Sciatic nerve (tissue), 2 donors: ENCODE results near the gene ATP8A2. TPM values are rescaled to one million over a fixed set of nuclear protein-coding genes. Genes with fewer than 3 reads are reported as not detected.
"Not testable (repeated sequence)": the region's sequence is repeated elsewhere in the genome, so short reads cannot be mapped to it uniquely, and the experiment has no call there.

Experiments
- ATAC-seq: fragments of 200-7000 bp; cut with Tn5 transposase; one replicate; pipeline ENCODE4 v1.9.1; 2020; ENCODE audit warnings: mild to moderate bottlenecking, moderate library complexity
- DNase-seq: peaks from one replicate; pipeline ENCODE4 v3.0.0-alpha.2; 2020; ENCODE audit warnings: low spot score
- intact Hi-C: fragments of 100-400 bp; cut with DNase I; formaldehyde crosslinking; loops from one replicate; pipeline ENCODE4 v1.14.2; 2022
- total RNA-seq: library from RNA; stranded (reverse); fragmentation: NEBNext Ultra II Directional; extraction: Animal tissue kit (Norgen Biotek cat#: 25700); gene quantifications from one replicate; pipeline ENCODE4 v1.2.1, GENCODE V29; 2021
- donor health status: DM: no; HTN: no; CAD: no.
- donor health status: DM: no; HTN: no; CAD: no.

The ATP8A2 gene
- 1.2 TPM for total RNA-seq

DNA sequence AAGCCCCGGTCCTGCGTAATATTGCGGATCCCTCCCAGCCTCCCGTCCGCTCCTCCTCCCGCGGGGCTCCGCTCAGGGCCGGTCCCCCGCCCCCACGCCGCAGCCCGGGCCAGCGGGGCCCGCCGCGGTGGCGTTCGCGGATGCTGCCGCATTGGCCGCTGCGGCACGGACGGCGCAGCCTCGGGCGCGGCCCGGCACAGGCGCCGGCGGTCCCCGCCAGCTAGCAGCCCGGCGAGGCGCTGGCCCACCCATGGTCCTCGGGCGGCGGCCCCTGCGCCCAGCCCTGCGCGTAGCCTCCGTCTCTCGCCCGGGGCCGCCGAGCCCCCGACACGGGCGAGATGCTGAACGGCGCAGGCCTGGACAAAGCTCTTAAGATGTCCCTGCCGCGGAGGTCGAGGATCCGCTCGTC, at the start of gene ATP8A2:
Gene ATP8A2 (plus strand): TSS at position 100 of the 409 bp plus-strand sequence. CDS start 239 bp downstream, at position 339.
- intact Hi-C loops, result no loop called here
- no peak for ATAC-seq
- DNase-seq, result no peak

DNA sequence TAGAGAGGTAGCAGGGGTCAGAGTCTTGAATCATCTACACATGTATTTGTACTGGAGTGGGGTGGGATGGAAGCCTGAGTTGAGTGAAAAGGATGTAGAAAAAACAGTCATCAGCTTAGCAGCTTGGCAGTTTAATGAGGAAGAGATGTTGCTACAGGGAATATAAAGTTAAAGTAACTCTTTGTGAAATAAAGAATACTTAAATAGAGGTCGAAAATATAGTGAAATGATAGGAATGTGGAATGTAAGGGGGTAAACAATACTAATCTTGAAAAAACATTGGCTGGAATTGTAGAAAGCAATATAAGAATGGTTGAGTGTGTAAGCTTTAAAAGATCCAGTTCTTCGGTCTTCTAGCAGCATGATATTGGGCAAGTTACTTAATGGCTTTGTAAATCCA, 47.7 kb upstream of the ATP8A2 start:
- ATAC-seq, result no peak
- intact Hi-C loops, result no loop called here
- no peak for DNase-seq

DNA sequence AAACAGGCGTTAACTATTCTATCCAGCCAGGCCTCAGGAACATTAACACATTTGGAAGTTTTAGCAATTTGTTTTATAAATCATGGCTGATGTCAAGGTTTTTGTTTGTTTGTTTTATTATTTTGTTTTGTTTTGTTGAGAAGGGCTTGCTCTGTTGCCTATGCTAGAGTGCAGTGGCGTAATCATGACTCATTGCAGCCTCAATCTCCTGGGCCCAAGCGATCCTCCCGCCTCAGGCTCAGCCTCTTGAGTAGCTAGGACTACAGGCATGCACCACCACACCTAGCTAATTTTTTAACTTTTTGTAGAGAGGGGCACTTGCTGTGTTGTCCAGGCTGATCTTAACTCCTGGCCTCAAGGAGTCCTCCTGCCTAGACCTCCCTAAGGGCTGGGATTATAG, 42.1 kb upstream of the ATP8A2 start:
- intact Hi-C loops, result no loop called here
- DNase-seq (no peak), ATAC-seq (no peak)

DNA sequence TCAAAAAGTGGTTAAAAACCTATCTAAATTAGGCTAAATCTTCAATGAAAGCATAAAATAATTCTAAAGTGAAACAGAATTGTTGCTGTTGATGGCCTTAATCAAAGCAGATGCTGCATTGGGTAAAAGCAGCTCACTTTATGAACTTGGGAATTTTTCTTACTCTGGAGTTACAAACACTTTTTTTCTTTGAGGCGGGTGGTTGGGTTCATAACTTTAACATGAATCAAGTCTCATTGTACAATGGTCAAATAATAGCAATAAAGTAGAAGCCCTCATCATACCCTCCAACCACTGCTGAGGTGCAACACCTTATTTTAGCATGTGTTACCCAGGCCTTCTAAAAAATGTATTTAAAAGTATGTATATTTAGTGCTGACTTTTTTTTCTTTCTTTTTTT, 41.2 kb upstream of the ATP8A2 start:
- no peak for DNase-seq
- no peak for ATAC-seq
- intact Hi-C loops, result no loop called here

DNA sequence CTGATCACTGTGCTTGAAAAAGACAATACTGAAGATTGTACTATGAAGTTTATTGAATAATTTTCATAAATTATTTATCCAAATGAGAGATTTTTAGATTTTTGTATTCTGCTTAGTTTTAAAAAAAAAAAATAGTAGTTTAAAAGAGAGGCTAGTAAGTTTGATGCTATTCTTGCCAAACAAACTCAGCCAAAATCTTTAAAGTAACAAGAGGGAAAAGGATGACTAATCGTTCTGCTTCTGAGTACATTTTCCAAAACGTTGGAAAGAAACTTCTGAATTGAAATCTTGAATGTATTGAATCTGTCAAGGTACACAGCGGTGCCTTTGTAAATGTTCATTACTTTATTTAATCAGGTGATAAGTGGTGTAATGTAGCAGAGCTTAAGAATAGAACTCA, 35.9 kb upstream of the ATP8A2 start:
- no peak for ATAC-seq
- intact Hi-C loops, result no loop called here
- no peak for DNase-seq

DNA sequence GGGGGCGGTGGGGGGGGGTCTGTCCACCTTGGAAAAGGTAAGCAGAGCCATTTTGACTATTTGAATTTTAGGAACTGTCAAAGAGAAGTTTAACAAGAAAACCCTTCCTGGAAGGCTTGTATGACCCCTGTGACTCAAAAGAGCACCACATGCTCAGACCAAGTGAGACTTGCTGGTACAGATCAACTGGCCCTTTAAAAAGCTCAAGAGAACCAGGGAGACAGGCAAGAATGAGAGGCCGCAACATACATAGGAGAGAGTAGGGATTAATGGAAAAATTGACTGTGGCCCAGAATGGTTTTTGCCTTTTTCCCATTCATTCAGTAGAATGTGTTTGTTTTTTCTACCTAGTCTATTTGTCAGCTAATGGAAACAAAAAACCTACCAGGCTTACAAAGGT, 26.2 kb upstream of the ATP8A2 start:
- ATAC-seq, result no peak
- DNase-seq, result no peak
- intact Hi-C loops, result no loop called here

DNA sequence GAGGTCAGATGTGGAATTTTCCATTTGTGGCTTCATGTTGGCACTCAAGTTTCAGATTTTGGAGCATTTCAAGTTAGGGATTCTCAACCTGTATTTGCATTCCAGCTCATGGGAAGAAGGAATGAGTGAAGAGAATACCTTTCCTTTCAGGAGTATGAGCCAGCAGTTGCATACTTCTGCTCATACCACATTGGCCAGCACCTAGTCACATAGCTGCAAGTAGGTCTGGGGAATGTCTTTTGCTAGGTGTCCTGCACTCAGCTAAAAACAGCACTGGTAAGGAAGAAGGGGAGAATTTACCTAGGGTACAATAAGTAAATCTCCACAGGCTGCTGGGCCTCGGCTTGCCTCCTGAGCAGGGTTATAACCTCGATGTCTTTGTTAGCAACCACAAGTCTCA, 24.6 kb upstream of the ATP8A2 start:
- no peak for DNase-seq
- intact Hi-C loops, result no loop called here
- ATAC-seq, result no peak

DNA sequence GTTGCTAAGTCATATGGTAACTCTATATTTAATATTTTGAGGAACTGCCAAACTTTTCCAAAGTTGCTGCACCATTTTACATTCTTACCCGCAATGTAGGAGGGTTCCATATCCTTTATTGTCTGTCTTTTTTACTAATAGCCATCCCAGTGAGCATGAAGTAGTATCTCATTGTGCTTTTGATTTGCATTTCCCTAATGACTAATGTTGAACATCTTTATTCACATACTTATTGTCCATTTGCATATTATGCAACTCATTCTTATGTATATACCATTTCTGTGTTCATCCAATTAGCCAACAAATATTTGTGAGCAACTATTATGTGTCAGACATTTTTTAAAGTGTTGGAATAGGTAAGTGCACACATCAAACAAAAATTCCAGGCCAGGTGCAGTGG, 20.4 kb upstream of the ATP8A2 start:
- intact Hi-C loops, result no loop called here
- ATAC-seq (no peak), DNase-seq (no peak)

DNA sequence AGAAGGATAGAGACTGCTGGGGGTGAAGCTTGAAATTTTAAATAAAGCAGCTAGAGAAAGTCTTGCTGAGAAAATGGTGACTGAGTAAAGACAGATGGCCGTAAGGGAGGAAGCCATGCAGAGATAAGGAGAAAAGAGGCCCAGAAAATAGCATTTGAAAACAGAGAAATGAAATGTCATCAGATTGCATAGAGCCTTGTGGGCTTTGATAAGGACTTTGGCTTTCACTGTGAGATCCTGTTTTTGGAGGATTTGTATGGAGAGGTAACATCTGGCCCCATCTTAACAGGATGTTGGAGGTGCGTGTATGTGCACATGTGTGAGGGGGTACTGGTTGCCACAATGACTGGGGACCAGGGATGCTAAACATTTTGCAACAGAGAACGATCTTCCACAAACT, 19.5 kb upstream of the ATP8A2 start:
- ATAC-seq, result no peak
- no peak for DNase-seq

DNA sequence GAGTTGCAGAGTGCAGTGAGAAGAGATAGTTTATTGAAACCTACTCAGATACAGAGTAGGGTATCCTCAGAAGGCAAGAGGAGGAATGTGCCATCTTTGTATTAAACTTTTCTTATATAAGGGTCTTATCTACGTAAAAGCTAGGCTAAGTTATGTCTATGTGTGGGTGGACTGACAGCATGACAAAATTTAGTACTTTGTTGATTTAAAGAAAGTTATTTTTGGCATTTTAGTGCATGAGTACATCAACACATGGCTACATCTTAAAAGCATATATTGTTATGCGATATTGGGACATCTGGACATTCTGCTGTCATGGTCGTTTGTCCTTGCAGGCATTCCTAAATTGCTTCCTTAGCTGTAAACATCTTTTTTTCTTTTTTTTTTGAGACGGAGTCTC, 19.0 kb upstream of the ATP8A2 start:
- intact Hi-C loops, result no loop called here
- no peak for ATAC-seq

More for the DNA sequence above, 19.5 kb upstream of the ATP8A2 start:
- intact Hi-C loops, result no loop called here

DNA sequence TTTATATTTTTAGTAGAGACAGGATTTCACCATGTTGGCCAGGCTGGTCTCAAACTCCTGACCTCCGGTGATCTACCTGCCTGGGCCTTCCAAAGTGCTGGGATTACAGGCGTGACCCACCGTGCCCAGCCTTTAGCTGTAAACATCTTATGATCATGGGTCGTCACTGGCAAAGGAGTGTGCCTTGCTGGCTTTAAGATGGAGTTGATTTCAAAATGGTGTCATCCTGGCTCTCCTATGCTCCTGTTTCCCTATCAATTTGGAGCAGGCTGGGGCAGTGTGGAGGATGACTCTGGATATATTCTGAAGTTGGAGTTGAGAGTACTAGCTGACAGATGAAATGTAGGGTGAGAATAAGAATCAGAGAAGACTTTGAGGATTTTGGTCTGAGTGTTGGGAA, 18.4 kb upstream of the ATP8A2 start:
- no peak for ATAC-seq
- intact Hi-C loops, result no loop called here
- no peak for DNase-seq

More for the DNA sequence above, 19.0 kb upstream of the ATP8A2 start:
- no peak for DNase-seq

DNA sequence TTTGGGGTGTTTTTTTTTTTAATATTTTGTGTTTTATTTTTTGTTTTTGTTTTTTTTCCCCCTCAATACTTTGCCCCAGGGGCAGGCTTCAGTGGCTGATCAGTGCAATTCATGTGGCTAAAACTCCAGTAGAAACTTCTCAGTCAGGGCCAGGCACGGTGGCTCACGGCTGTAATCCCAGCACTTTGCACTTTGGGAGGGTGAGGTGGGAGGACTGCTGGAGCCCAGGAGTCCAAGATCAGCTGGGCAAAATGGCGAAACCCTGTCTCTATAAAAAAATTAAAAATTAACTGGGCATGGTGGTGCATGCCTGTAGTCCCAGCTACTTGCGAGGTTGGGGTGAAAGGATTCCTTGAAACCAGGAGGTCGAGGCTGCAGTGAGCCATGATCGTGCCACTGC, 17.4 kb upstream of the ATP8A2 start:
- ATAC-seq (no peak), DNase-seq (no peak)
- intact Hi-C loops, result no loop called here

DNA sequence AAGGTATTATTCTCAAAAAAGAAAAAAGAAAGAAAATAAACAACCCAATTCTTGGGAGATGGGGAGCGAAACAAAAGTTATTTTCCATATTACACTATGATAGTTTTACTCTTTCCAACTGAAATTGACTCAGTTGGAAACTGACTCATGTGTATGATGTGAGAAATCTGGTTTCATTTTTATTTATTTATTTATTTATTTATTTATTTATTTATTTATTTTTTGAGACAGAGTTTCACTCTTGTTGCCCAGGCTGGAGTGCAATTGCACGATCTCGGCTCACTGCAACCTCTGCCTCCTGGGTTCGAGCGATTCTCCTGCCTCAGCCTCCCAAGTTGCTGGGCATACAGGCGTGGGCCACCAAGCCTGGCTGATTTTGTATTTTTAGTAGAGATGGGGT, 11.3 kb upstream of the ATP8A2 start:
- intact Hi-C loops, DNase-seq, ATAC-seq: not testable (repeated sequence)

DNA sequence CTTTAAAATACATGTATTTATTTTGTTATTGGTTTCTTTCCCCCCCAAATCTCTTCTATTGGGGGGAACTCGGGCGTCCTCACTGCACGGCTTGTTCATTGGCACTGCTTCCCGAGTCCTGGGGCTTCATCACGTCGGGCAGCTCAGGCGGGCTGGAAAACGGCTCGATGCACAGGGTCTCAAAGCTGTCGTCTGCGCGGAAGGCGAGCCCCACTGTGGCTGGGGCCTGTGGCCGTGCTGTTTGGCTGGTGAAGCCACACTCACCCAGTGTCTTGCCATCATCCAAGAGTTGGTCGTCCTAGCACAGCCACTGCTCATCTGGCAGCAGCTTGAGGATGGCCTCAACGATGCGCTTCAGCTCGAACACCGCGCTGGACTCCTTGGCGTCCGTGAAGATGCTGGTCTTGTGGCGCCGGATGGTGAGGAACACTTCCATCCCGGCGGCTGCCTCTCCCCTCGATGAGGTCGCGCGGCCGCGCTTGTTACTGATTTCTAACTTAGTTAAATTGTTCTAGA, 6.0 kb upstream of the ATP8A2 start:
- intact Hi-C loops, result no loop called here
- ATAC-seq (no peak), DNase-seq (no peak)

DNA sequence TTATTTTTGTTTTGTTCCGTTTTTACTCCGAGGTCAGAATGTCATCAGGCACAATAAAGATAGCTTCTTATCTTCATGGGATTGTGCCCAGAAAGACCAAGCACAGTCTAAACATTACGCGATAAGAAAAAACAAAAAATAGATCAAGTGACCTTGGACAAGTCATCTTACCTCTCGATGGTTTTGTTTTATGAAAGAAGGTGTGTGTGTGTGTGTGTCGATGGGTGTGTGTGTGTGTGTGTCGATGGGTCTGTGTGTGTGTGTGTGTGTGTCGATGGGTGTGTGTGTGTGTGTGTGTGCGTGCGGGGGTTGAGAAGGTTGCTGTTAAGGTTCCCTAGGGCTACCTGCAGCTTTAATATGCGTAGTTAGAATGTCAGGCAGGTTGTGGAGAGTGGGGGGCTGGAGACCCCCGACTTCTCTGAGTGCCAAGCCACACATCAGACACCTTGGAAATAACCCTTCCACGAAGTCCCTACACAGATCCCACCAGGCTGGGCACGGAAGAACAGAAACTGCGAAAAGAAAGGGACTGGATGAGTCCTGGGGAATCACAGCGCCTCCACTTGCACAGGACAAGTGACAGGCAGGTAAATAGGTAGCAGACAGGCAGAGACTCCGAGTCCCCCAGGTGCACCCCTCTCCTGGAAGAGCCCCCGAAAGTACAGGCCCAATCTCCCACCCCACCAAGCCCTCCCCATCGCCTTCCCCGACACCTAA, 458 bp upstream of the ATP8A2 start:
- ATAC-seq, result no peak
- intact Hi-C loops, result no loop called here
- DNase-seq, result no peak

DNA sequence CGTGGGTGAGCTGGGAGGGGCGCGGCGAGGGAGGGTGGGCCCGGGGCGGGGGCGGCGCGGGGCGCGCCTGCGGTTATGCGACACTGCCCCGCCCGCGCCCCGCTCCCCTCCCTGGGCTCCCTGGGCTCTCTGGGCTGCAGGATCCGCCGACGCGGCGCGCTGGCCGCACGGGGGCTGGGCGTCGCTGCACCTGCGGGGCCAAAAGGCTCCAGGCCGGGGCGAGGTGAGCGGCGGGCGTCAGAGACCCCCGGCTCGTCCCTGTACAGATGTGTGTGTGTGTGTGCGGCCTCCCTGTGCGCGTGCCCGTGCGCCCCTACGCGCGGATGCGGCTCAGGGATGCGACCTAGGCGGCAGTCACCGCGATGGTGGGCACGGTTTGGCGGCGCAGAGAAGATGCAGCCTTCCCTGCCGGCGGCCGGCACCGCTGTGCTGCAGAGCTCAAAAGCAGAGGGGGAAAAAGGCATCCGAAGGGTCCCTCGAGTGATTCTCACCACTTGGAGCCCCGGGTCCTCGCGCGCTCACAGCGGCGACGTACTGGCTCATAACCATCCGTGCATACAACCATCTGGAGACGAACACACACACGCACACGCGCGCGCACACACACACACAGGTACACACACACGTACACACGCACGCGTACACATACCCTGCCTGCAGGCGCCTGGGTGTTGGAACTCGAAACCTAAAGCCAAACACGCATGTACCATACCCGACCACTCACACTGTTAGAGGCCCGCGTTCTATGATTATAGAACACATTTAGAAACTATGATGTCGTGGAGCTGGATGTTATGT, 709 bp downstream of the ATP8A2 start:
- DNase-seq (no peak), ATAC-seq (no peak)
- intact Hi-C loops, result no loop called here

DNA sequence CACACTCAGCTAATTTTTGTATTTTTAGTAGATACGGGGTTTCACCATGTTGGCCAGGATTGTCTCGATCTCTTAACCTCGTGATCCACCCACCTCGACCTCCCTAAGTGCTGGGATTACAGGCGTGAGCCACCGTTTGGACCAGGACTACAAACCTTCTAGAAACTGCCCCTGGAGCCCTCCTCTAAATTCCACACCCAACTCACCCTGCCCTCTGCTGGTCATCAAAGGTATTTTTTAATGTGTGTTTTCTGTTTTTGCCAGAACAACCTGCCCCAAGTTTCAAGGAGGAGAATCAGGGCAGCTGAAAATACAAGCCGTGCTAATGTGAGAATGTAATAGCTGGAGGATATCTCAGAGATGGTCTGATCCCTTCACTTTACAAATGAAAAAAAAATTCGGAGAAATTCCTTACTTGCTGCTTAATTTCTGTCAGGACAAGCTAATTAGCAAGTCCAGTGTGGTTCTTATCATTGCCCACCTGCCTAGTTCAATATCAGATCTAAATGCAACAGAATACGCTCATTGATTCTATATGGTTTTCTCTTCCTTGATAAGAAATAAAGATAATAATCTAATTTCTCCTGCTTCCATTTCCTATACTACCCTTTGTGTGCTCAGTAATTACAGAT, 4.1 kb downstream of the ATP8A2 start:
- intact Hi-C loops, result no loop called here
- DNase-seq (no peak), ATAC-seq (no peak)

DNA sequence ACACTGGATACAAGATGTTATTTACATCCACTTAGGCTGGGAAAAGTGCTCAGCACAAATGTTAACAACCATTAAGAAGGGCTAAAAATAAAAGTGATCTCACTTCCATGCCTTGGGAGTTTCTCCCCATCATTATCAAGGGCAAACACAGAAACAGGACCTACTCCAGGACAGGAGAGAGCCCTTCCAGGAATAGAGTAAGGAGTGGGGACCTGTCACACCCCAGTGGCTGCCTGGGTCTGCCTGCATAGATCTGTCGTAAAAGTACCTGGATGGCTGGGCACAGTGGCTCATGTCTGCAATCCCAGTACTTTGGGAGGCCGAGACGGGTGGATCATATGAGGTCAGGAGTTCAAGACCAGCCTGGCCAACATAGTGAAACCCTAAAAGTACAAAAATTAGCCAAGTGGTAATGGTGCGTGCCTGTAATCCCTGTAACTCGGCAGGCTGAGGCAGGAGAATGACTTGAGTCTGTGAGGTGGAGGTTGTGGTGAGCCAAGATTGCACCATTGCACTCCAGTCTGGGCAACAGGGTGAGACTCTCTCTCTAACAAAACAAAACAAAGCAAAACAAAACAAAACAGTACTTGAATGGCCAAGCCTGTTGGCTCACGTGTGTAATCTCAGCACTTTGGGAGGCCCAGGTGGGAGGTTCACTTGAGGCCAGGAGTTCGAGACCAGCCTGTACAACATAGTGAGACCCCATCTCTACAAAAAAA, 5.6 kb downstream of the ATP8A2 start:
- intact Hi-C loops, result no loop called here
- DNase-seq (no peak), ATAC-seq (no peak)

DNA sequence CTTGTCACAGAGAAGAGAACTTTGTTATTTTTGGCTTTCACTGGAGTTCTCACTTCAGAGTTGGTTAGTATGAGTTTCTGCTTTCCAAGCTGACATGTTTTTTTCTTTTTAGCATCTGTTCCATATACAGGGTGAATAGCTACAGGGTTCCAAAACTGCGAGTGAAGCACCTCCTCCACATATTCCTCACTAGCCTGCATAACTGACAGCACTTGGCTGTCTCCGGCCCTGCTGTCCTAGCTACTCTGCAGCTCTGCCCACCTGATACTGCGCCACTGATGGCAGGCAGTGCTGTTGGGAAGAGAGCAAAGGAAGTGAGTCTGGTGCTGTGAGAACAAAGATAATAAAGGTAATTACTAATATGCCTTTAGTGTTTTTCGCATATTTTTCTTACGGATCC, 6.8 kb downstream of the ATP8A2 start:
- intact Hi-C loops, result no loop called here
- no peak for ATAC-seq
- DNase-seq, result no peak
